ENCODE measurements around the gene ARID2.

The ARID2 gene

DNA sequence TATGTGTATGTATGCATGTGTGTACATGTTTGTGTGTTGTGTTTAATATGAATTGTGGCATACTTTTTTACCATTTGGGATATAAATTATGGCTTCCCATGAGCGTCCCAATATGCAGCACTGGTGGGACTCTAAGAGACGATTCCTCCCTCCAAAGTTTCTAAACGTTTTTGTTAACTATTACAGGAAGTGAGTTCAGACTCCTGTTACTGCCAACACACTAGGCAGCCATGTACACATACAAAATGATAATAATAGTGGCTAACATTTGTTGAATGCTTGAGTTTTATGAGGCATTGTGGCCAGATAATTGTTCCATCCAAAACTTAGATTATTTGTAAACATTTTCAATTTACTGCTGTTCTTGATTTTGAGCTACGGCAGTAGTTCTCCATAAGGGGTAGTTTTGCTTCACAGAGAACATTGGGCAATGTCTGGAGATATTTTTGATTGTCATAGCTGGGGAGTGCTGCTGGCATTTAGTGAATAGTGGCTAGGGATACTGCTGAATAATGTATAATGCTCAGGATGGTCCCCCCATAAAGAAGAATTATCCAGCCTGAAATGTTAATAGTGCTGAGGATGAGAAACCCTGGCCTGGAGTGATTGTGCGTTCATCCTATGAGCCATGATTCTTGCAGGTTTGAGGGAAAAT lies 45.1 kb downstream of the ARID2 start:
- H3K4me3 Mint-ChIP-seq: no peak overlapping the region
- peaks cover 9% of the 10 kb centered on the region for H3K36me3 Mint-ChIP-seq (ENCODE audit: low read depth)
- no peaks in the 10 kb centered on the region for H3K9me3 Mint-ChIP-seq
- H3K27ac Mint-ChIP-seq: peak overlapping the region; percentile 43 to 80 (median 46)
- peaks cover 46% of the 10 kb centered on the region for H3K4me1 Mint-ChIP-seq
- H3K27me3 Mint-ChIP-seq (ENCODE audit: low read depth): no peaks in the 10 kb centered on the region
- TF ChIP-seq, protein P1, sequence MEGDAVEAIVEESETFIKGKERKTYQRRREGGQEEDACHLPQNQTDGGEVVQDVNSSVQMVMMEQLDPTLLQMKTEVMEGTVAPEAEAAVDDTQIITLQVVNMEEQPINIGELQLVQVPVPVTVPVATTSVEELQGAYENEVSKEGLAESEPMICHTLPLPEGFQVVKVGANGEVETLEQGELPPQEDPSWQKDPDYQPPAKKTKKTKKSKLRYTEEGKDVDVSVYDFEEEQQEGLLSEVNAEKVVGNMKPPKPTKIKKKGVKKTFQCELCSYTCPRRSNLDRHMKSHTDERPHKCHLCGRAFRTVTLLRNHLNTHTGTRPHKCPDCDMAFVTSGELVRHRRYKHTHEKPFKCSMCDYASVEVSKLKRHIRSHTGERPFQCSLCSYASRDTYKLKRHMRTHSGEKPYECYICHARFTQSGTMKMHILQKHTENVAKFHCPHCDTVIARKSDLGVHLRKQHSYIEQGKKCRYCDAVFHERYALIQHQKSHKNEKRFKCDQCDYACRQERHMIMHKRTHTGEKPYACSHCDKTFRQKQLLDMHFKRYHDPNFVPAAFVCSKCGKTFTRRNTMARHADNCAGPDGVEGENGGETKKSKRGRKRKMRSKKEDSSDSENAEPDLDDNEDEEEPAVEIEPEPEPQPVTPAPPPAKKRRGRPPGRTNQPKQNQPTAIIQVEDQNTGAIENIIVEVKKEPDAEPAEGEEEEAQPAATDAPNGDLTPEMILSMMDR (IDR thresholded peaks at IDR 0.05; ENCODE audit: unreplicated experiment in 3 of 3): no peak

GRCh38 chr12:45775465-45775864 lies 46.0 kb downstream of the ARID2 start:
- no peaks in the 10 kb centered on the region for H3K27me3 Mint-ChIP-seq (ENCODE audit: low read depth)
- H3K36me3 Mint-ChIP-seq (ENCODE audit: low read depth): peaks cover 3% of the 10 kb centered on the region
- peak overlapping the region; percentile 46 to 86 (median 80) for H3K27ac Mint-ChIP-seq
- no peaks in the 10 kb centered on the region for H3K9me3 Mint-ChIP-seq
- H3K4me3 Mint-ChIP-seq: no peak overlapping the region
- TF ChIP-seq, protein P1 (IDR thresholded peaks at IDR 0.05; ENCODE audit: unreplicated experiment in 3 of 3): no peak
- peaks cover 45% of the 10 kb centered on the region for H3K4me1 Mint-ChIP-seq

GRCh38 chr12:45775964-45776363 lies 46.5 kb downstream of the ARID2 start:
- TF ChIP-seq, protein P1 (IDR thresholded peaks at IDR 0.05; ENCODE audit: unreplicated experiment in 3 of 3): no peak
- no peaks in the 10 kb centered on the region for H3K9me3 Mint-ChIP-seq
- H3K4me3 Mint-ChIP-seq: no peak overlapping the region
- H3K27ac Mint-ChIP-seq: peak overlapping the region; percentile 46 to 86 (median 80)
- peaks cover 42% of the 10 kb centered on the region for H3K4me1 Mint-ChIP-seq
- no peaks in the 10 kb centered on the region for H3K36me3 Mint-ChIP-seq (ENCODE audit: low read depth)
- no peaks in the 10 kb centered on the region for H3K27me3 Mint-ChIP-seq (ENCODE audit: low read depth)

- Mint-ChIP-seq H3K27me3 (ENCODE audit: low read depth) (no peaks in the 10 kb centered on the region), H3K36me3 (ENCODE audit: low read depth) (no peaks in the 10 kb centered on the region), H3K4me3 (no peak overlapping the region), H3K27ac (no peak overlapping the region), H3K9me3 (no peaks in the 10 kb centered on the region), H3K4me1 (peaks cover 14% of the 10 kb centered on the region)
- TF ChIP-seq, protein P1 (IDR thresholded peaks at IDR 0.05; ENCODE audit: unreplicated experiment in 3 of 3): no peak
These were observed 50.4 kb downstream of the ARID2 start for GRCh38 chr12:45779936-45780335.

DNA sequence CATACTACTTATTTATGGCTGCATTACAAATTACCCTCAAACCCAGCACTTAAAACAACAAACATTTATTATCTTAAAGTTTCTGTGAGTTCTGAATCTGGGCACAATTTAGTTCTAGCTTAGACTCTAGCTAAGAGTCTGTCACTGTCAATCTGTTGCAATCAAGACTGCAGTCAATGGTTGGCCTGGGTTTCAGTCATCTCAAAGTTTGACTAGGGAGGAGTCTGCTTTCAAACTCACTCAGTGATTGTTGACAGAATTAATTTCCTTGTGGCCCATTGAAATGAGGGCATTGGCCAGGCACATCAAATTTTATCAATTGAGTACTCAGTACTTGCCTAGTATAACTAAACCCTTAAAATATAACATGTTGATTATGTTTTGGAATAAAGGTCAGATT lies 51.6 kb downstream of the ARID2 start:
- Mint-ChIP-seq H3K4me3 (no peak overlapping the region), H3K9me3 (no peaks in the 10 kb centered on the region), H3K27ac (no peak overlapping the region), H3K4me1 (peaks cover 4% of the 10 kb centered on the region), H3K36me3 (ENCODE audit: low read depth) (no peaks in the 10 kb centered on the region), H3K27me3 (ENCODE audit: low read depth) (no peaks in the 10 kb centered on the region)
- TF ChIP-seq, protein P1 (IDR thresholded peaks at IDR 0.05; ENCODE audit: unreplicated experiment in 3 of 3): no peak

DNA sequence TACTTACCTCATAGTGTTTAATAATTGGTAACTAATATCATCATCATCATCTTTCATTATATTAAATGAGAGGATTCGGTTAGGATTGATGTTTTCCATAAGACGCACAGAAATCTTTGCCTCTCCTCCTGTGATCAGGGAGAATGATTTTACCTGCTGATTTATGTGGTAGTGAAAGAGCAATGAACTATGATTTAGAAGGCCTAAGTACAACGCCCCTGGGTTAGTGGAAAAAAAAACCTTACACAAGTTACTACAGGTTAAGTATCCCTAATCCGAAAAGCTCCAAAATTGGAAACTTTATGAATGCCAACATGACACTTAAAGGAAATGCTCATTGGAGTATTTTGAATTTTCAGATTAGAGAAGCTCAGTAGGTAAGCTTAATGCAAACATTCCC lies 55.8 kb downstream of the ARID2 start:
- H3K9me3 Mint-ChIP-seq: no peaks in the 10 kb centered on the region
- TF ChIP-seq, protein P1 (IDR thresholded peaks at IDR 0.05; ENCODE audit: unreplicated experiment in 3 of 3): no peak
- no peak overlapping the region for H3K4me3 Mint-ChIP-seq
- peak overlapping the region in 1 of 3 experiments; percentile 62 for H3K27ac Mint-ChIP-seq
- H3K27me3 Mint-ChIP-seq (ENCODE audit: low read depth): no peaks in the 10 kb centered on the region
- H3K36me3 Mint-ChIP-seq (ENCODE audit: low read depth): peaks cover 3% of the 10 kb centered on the region
- no peaks in the 10 kb centered on the region for H3K4me1 Mint-ChIP-seq

Measured in nephron (organoid).